Coronary artery (tissue), 2 donors: ENCODE measurements around the gene GALNT17.

Source experiments
- DNase-seq: peaks from one replicate; pipeline ENCODE4 v3.0.0-alpha.2; 2017; ENCODE audit warnings: low spot score
- H3K27ac ChIP-seq, 2 donors: fragments of 200-600 bp; sonication (generic); one replicate each; pipeline ENCODE4 v1.5.1; 2016 to 2019
- H3K4me3 ChIP-seq: fragments of 200-600 bp; sonication (generic); 2 replicates; pipeline ENCODE4 v1.5.1; 2016; ENCODE audit warnings: mild to moderate bottlenecking, moderate library complexity
- TF ChIP-seq, protein P1 (sequence below): fragments of 200-600 bp; sonication (generic); IDR thresholded peaks from one replicate; pipeline ENCODE4 v1.5.1; 2019; ENCODE audit warnings: antibody characterized with exemption

The GALNT17 gene

GRCh38 chr7:71707041-71707440 lies 575.1 kb downstream of the GALNT17 start:
- TF ChIP-seq, protein P1, sequence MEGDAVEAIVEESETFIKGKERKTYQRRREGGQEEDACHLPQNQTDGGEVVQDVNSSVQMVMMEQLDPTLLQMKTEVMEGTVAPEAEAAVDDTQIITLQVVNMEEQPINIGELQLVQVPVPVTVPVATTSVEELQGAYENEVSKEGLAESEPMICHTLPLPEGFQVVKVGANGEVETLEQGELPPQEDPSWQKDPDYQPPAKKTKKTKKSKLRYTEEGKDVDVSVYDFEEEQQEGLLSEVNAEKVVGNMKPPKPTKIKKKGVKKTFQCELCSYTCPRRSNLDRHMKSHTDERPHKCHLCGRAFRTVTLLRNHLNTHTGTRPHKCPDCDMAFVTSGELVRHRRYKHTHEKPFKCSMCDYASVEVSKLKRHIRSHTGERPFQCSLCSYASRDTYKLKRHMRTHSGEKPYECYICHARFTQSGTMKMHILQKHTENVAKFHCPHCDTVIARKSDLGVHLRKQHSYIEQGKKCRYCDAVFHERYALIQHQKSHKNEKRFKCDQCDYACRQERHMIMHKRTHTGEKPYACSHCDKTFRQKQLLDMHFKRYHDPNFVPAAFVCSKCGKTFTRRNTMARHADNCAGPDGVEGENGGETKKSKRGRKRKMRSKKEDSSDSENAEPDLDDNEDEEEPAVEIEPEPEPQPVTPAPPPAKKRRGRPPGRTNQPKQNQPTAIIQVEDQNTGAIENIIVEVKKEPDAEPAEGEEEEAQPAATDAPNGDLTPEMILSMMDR = no peak
- no peak overlapping the region for H3K4me3 ChIP-seq
- H3K27ac ChIP-seq = no peak overlapping the region
- no peak for DNase-seq

- TF ChIP-seq, protein P1 = no peak
- Histone ChIP-seq H3K4me3 (no peak overlapping the region), H3K27ac (no peak overlapping the region)
- DNase-seq = no peak
Observed at GRCh38 chr7:71708710-71709109, 576.8 kb downstream of the GALNT17 start.

GRCh38 chr7:71710442-71710841 lies 578.5 kb downstream of the GALNT17 start:
- no peak overlapping the region for H3K27ac ChIP-seq
- TF ChIP-seq, protein P1 = no peak
- H3K4me3 ChIP-seq = no peak overlapping the region
- DNase-seq = no peak

GRCh38 chr7:71712653-71713180 lies 580.8 kb downstream of the GALNT17 start:
- no peak overlapping the region for H3K4me3 ChIP-seq
- TF ChIP-seq, protein P1 = no peak
- no peak overlapping the region for H3K27ac ChIP-seq
- DNase-seq = no peak

DNA sequence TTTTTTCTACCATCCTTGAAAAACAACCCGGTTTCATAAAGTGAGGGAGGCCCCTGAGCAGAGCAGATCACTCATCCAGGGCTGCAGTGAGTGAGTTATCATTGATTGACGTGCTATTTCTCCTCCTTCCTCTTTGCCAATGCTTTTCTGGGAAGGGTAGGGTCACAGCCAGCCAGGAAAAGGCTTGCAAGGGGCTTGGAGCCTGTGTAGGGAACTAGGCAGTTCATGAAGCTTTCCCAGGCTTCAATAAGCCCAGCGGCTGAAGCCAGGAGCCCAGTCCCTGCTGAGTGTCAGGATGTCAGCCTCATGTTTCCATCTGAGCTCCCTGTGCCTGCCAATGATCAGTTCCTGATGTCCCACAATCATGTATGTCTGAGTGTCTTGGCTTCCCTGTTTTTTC lies 584.7 kb downstream of the GALNT17 start:
- no peak overlapping the region for H3K4me3 ChIP-seq
- TF ChIP-seq, protein P1 = no peak
- no peak overlapping the region for H3K27ac ChIP-seq
- no peak for DNase-seq

GRCh38 chr7:71718563-71718962 lies 586.6 kb downstream of the GALNT17 start:
- TF ChIP-seq, protein P1 = no peak
- H3K4me3 ChIP-seq = no peak overlapping the region
- no peak for DNase-seq
- no peak overlapping the region for H3K27ac ChIP-seq

- H3K27ac ChIP-seq = no peak overlapping the region
- TF ChIP-seq, protein P1 = no peak
- H3K4me3 ChIP-seq = no peak overlapping the region
- DNase-seq = no peak
Observed at GRCh38 chr7:71721742-71722141, 589.8 kb downstream of the GALNT17 start.
